WTC11 (cell line): Measurements from ENCODE around the gene TOX2.

Experiments
- CBFB ChIP-seq: sonication (generic); formaldehyde crosslinking; IDR thresholded peaks from 2 replicates; pipeline ENCODE4 v1.8.1; 2022; ENCODE audit warnings: mild to moderate bottlenecking, low read depth, missing genetic modification reagents
- ETV6 ChIP-seq: sonication (generic); formaldehyde crosslinking; IDR thresholded peaks from 2 replicates; pipeline ENCODE4 v1.8.1; 2022; ENCODE audit warnings: mild to moderate bottlenecking, missing genetic modification reagents
- FOXJ3 ChIP-seq: sonication (generic); formaldehyde crosslinking; IDR thresholded peaks from 2 replicates; pipeline ENCODE4 v1.9.0; 2021; ENCODE audit warnings: missing genetic modification reagents, mild to moderate bottlenecking, borderline replicate concordance
- GTF2I ChIP-seq: fragments of 250-450 bp; sonication (Bioruptor Pico); conservative IDR thresholded peaks from 2 replicates; pipeline ENCODE4 v1.4.0; 2021; ENCODE audit warnings: mild to moderate bottlenecking
- NFYB ChIP-seq: sonication (generic); formaldehyde crosslinking; conservative IDR thresholded peaks from 2 replicates; pipeline ENCODE4 v1.8.0; 2022; ENCODE audit warnings: low read depth, missing genetic modification reagents
- NR3C1 ChIP-seq: sonication (generic); formaldehyde crosslinking; conservative IDR thresholded peaks from 2 replicates; pipeline ENCODE4 v1.8.1; 2023; ENCODE audit warnings: low read depth, mild to moderate bottlenecking, missing genetic modification reagents
- SP1 ChIP-seq: sonication (generic); formaldehyde crosslinking; conservative IDR thresholded peaks from 2 replicates; pipeline ENCODE4 v1.8.1; 2022; ENCODE audit warnings: missing genetic modification reagents
- TCF7 ChIP-seq: sonication (generic); formaldehyde crosslinking; IDR thresholded peaks from 2 replicates; pipeline ENCODE4 v1.8.0; 2022; ENCODE audit warnings: mild to moderate bottlenecking, low read depth, missing genetic modification reagents, moderate library complexity
- ZNF138 ChIP-seq: sonication (generic); formaldehyde crosslinking; conservative IDR thresholded peaks from 2 replicates; pipeline ENCODE4 v1.8.1; 2022; ENCODE audit warnings: mild to moderate bottlenecking, moderate library complexity, missing genetic modification reagents
- TF ChIP-seq, protein P1 (sequence below): sonication (generic); formaldehyde crosslinking; IDR thresholded peaks from 2 replicates; pipeline ENCODE4 v1.8.1; 2022; ENCODE audit warnings: low read depth, mild to moderate bottlenecking, moderate library complexity, missing genetic modification reagents, borderline replicate concordance
- TF ChIP-seq, protein P2 (sequence below): fragments of 200-600 bp; IDR thresholded peaks from 2 replicates; pipeline ENCODE4 v1.8.0; 2022; ENCODE audit warnings: antibody characterized with exemption
- TF ChIP-seq, protein P3 (sequence below): sonication (generic); formaldehyde crosslinking; IDR thresholded peaks from 2 replicates; pipeline ENCODE4 v1.8.1; 2023; ENCODE audit warnings: mild to moderate bottlenecking, missing genetic modification reagents
- TF ChIP-seq, protein P4 (sequence below): sonication (generic); formaldehyde crosslinking; IDR thresholded peaks from 2 replicates; pipeline ENCODE4 v1.8.1; 2022; ENCODE audit warnings: missing genetic modification reagents, borderline replicate concordance
- TF ChIP-seq, protein P5 (sequence below): fragments of 250-450 bp; sonication (Bioruptor Pico); IDR thresholded peaks from 2 replicates; pipeline ENCODE4 v2.1.2; 2022; ENCODE audit warnings: mild to moderate bottlenecking, moderate library complexity

DNA sequence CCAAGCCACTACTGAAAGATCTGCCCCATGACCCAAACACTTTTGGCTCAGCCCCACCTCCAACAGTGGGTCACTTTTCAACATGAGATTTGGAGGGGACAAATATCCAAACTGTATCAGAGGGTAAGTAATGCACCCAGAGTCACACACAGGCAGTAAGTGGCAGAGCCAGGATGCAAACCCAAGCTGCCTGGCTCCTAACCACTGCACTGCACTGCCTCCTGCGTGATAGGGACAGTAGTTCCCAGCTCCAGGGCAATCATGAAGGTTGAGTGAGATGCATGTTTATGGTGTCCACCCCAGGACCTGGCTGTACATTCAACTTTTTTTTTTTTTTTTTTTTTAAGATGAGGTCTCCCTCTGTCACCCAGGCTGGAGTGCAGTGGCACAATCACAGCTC lies 88.2 kb downstream of the TOX2 start:
- TF ChIP-seq TCF7 (CRISPR knock-in tag) (no peak), FOXJ3 (no peak), CBFB (CRISPR knock-in tag) (no peak), ZNF138 (CRISPR knock-in tag) (no peak), GTF2I (no peak), SP1 (CRISPR knock-in tag) (no peak), ETV6 (CRISPR knock-in tag) (no peak), NFYB (CRISPR knock-in tag) (no peak), NR3C1 (CRISPR knock-in tag) (no peak)
- TF ChIP-seq, protein P1, sequence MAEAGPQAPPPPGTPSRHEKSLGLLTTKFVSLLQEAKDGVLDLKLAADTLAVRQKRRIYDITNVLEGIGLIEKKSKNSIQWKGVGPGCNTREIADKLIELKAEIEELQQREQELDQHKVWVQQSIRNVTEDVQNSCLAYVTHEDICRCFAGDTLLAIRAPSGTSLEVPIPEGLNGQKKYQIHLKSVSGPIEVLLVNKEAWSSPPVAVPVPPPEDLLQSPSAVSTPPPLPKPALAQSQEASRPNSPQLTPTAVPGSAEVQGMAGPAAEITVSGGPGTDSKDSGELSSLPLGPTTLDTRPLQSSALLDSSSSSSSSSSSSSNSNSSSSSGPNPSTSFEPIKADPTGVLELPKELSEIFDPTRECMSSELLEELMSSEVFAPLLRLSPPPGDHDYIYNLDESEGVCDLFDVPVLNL (CRISPR knock-in tag) = no peak
- TF ChIP-seq, protein P2, sequence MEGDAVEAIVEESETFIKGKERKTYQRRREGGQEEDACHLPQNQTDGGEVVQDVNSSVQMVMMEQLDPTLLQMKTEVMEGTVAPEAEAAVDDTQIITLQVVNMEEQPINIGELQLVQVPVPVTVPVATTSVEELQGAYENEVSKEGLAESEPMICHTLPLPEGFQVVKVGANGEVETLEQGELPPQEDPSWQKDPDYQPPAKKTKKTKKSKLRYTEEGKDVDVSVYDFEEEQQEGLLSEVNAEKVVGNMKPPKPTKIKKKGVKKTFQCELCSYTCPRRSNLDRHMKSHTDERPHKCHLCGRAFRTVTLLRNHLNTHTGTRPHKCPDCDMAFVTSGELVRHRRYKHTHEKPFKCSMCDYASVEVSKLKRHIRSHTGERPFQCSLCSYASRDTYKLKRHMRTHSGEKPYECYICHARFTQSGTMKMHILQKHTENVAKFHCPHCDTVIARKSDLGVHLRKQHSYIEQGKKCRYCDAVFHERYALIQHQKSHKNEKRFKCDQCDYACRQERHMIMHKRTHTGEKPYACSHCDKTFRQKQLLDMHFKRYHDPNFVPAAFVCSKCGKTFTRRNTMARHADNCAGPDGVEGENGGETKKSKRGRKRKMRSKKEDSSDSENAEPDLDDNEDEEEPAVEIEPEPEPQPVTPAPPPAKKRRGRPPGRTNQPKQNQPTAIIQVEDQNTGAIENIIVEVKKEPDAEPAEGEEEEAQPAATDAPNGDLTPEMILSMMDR = no peak
- TF ChIP-seq, protein P3, sequence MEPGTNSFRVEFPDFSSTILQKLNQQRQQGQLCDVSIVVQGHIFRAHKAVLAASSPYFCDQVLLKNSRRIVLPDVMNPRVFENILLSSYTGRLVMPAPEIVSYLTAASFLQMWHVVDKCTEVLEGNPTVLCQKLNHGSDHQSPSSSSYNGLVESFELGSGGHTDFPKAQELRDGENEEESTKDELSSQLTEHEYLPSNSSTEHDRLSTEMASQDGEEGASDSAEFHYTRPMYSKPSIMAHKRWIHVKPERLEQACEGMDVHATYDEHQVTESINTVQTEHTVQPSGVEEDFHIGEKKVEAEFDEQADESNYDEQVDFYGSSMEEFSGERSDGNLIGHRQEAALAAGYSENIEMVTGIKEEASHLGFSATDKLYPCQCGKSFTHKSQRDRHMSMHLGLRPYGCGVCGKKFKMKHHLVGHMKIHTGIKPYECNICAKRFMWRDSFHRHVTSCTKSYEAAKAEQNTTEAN = no peak
- TF ChIP-seq, protein P4, sequence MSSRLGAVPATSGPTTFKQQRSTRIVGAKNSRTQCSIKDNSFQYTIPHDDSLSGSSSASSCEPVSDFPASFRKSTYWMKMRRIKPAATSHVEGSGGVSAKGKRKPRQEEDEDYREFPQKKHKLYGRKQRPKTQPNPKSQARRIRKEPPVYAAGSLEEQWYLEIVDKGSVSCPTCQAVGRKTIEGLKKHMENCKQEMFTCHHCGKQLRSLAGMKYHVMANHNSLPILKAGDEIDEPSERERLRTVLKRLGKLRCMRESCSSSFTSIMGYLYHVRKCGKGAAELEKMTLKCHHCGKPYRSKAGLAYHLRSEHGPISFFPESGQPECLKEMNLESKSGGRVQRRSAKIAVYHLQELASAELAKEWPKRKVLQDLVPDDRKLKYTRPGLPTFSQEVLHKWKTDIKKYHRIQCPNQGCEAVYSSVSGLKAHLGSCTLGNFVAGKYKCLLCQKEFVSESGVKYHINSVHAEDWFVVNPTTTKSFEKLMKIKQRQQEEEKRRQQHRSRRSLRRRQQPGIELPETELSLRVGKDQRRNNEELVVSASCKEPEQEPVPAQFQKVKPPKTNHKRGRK (CRISPR knock-in tag) = no peak
- TF ChIP-seq, protein P5, sequence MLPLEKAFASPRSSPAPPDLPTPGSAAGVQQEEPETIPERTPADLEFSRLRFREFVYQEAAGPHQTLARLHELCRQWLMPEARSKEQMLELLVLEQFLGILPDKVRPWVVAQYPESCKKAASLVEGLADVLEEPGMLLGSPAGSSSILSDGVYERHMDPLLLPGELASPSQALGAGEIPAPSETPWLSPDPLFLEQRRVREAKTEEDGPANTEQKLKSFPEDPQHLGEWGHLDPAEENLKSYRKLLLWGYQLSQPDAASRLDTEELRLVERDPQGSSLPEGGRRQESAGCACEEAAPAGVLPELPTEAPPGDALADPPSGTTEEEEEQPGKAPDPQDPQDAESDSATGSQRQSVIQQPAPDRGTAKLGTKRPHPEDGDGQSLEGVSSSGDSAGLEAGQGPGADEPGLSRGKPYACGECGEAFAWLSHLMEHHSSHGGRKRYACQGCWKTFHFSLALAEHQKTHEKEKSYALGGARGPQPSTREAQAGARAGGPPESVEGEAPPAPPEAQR = no peak
